GM18517 (cell line): ENCODE results near the gene TRAPPC2L.

ENCODE experiments used
- ATAC-seq: cut with Tn5 transposase; IDR thresholded peaks from one replicate; pipeline ENCODE4 v1.9.1; 2021; ENCODE audit warnings: mild to moderate bottlenecking, moderate library complexity; ENCODE audit not compliant: unreplicated experiment

TRAPPC2L gene

GRCh38 chr16:88856122-88856827 is 652 bp upstream of the TRAPPC2L start:
- no peak for ATAC-seq

- no peak for ATAC-seq
These were observed 907 bp downstream of the TRAPPC2L start for GRCh38 chr16:88857728-88858339.

GRCh38 chr16:88859381-88860091 is 2.6 kb downstream of the TRAPPC2L start:
- ATAC-seq: no peak

- ATAC-seq: no peak
These were observed 4.4 kb downstream of the TRAPPC2L start for GRCh38 chr16:88861359-88861758.

- no peak for ATAC-seq
These were observed 6.0 kb downstream of the TRAPPC2L start for GRCh38 chr16:88862968-88863367.

- no peak for ATAC-seq
These were observed 6.5 kb downstream of the TRAPPC2L start for GRCh38 chr16:88863426-88863825.

GRCh38 chr16:88864099-88864498 is 7.2 kb downstream of the TRAPPC2L start:
- ATAC-seq: no peak

GRCh38 chr16:88864521-88864920 is 7.6 kb downstream of the TRAPPC2L start:
- no peak for ATAC-seq

- no peak for ATAC-seq
These were observed 8.4 kb downstream of the TRAPPC2L start for GRCh38 chr16:88865310-88865709.

GRCh38 chr16:88865742-88866141 is 8.8 kb downstream of the TRAPPC2L start:
- no peak for ATAC-seq

- ATAC-seq: no peak
These were observed 9.4 kb downstream of the TRAPPC2L start, which contains the start of gene PABPN1L for GRCh38 chr16:88866151-88866920. PABPN1L (minus strand) TSS chr16:88866660; CDS start chr16:88866606, 54 bp downstream.

- no peak for ATAC-seq
These were observed 10.8 kb downstream of the TRAPPC2L start for GRCh38 chr16:88867581-88868246.

- no peak for ATAC-seq
These were observed 12.2 kb downstream of the TRAPPC2L start for GRCh38 chr16:88868974-88869672.

- ATAC-seq: no peak
These were observed 12.7 kb downstream of the TRAPPC2L start for GRCh38 chr16:88869673-88869980.

GRCh38 chr16:88870608-88871348 is 13.9 kb downstream of the TRAPPC2L start:
- no peak for ATAC-seq

GRCh38 chr16:88871349-88871702 is 14.4 kb downstream of the TRAPPC2L start:
- ATAC-seq: no peak

GRCh38 chr16:88871730-88872416 is 14.9 kb downstream of the TRAPPC2L start:
- ATAC-seq: no peak

- no peak for ATAC-seq
These were observed 15.9 kb downstream of the TRAPPC2L start for GRCh38 chr16:88872650-88873331.
